HG03558 (cell line): ENCODE measurements around the gene GGPS1.
"Not testable (repeated sequence)": the region's sequence is repeated elsewhere in the genome, so short reads cannot be mapped to it uniquely, and the experiment has no call there.

Experiments used
- ATAC-seq: cut with Tn5 transposase; IDR thresholded peaks from one replicate; pipeline ENCODE4 v1.9.1; 2021; ENCODE audit warnings: moderate number of reproducible peaks; ENCODE audit not compliant: unreplicated experiment; ENCODE audit errors: extremely low read depth

GGPS1 gene

DNA sequence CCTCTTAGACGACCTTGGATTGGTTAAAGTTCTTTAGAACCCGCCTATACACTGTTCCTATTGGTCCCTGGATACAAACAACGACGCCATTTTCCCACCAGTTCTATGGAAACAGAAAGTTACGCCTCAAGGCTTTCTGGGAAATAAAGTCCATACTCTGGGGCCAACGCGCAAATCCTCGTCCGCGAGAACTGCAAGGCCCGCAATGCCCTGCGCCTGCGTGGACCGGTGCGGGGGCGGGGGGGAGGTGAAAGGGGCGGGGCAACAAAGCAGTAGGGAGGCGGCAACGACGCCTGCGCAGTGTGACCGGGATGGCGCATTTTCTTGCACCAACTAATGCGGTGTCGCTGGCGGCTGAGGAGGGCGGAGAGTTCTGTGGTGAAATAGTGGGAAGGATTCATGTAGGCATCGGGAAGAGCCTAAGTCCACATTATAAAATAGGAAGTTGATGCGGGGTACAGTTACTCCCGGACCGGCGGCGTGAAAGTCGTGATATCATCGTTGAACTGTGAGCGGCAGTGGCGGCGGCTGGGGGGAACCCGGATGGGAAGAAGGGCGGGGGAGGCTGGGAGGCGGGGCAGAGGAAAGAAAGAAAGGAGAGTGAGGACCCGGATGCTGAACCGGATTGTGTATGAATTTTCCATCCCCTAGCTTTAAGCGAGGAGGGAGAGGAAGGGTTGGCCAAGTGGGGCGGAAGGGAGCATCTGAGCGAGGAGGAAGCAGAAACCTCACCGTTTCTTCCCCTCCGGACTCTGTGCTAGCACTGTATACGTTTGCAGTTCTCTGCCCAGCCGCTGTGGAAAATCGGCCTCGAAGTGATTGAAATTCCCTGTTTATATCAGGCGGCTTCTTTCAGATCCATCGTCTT, at the start of gene GGPS1:
GGPS1 (plus strand) TSS at position 300 of the 868 bp plus-strand sequence. CDS start 6,695 bp downstream, outside the sequence.
- ATAC-seq: peak; percentile 38

- ATAC-seq: no peak
Measured at GRCh38 chr1:235278915-235279292, 49.5 kb upstream of the GGPS1 start.

DNA sequence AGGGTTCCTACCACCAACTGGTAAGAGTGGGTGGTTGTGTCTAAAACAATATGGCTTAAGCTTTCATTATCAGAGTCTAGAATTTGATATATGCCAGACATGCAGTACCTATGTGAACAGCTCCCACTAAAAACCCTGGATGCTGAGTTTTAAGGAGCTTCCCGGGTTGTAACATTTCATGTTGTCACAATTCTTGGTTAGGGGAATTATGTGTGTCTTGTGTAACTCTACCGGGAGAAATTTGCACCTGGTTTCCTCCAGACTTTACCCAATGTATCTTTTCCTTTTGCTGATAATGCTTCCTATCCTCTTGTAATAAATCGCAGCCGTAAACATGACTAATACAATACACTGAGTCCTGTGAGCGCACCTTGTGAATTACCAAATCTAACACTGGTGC, 48.7 kb upstream of the GGPS1 start:
- ATAC-seq: no peak

GRCh38 chr1:235280467-235280866, 47.9 kb upstream of the GGPS1 start:
- no peak for ATAC-seq

DNA sequence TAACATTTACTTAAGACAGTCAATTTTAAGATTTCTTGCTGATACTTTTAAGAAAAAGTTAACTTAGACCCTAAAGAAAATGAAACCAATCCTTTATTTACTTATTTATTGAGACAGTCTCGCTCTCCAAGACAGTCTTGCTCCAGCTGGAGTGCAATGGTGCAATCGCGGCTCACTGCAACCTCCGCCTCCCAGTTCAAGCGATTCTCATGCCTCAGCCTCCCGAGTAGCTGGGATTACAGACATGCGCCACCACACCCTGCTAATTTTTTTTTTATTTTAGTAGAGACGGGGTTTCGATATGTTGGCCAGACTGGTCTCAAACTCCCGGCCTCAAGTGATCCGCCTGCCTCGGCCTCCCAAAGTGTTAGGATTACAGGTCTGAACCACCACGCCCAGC, 44.7 kb upstream of the GGPS1 start:
- not testable (repeated sequence) for ATAC-seq

GRCh38 chr1:235284231-235284769, 44.1 kb upstream of the GGPS1 start:
- no peak for ATAC-seq

DNA sequence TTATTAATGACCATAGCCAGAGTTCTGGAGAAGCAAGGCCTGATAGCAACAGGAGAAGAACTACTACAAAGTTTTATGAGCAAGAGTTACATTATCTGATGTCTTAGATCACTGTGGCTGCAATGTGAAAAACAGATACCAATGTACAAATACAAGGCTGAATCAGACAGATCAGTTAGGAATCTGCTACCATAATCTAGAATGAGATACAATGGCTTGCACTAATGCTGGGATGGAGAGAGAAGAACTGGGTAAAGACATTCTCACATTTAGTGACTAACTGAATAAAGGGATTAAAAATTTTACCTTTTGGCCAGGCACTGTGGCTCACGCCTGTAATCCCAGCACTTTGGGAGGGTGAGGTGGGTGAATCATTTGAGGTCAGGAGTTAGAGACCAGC, 41.7 kb upstream of the GGPS1 start:
- no peak for ATAC-seq

DNA sequence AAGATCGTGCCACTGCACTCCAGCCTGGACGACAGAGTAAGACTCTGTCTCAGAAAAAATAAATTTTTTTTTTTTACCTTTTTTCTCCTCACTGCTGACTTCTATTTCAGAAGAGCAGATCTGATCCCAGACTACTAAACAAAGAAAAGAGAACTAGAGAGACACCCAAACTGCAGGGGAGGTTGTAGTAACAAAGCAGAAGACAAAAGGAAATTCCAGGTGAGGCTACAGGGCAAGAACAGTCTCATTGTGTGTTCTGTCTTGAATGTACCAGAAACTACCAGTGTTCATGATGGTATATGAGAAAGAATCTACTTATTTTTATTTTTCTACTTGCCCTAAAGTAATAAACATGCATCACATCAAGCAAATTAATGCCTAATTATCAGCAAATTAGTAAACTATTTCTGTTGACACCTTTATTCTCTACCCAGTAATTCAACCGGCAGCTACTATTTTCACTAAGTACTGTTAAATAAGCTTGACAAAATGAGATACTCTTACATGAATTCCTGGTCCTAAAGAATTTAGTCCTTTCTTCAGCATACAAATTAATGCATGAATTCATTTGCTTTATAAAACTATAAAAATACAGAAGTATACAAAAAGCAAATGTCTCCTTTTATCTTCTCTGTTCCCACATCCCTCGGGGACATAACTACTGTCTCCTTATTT, 41.0 kb upstream of the GGPS1 start:
- no peak for ATAC-seq

- no peak for ATAC-seq
Measured at GRCh38 chr1:235289859-235290739, 38.3 kb upstream of the GGPS1 start.

- no peak for ATAC-seq
Measured at GRCh38 chr1:235290740-235291502, 37.4 kb upstream of the GGPS1 start.

GRCh38 chr1:235291599-235292091, 36.7 kb upstream of the GGPS1 start:
- no peak for ATAC-seq

DNA sequence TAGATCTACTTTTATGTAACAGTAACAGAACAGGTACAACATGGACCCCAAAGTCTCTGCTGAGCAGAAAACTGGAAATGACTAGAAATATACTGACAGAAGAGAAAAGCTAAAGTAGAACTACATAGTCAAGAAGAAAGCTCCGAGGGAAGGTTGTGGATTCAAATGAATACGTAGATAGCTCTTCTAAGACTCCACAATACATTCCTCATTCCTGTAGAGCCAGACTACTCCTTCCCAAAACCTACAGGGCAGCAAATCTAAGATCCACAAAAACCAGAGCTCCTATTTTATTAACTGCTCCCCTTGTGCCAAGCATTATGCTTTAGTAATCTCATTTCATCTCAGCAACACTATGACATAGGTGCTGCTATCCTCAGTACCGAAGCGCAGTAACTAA, 35.6 kb upstream of the GGPS1 start:
- ATAC-seq: no peak

- ATAC-seq: no peak
Measured at GRCh38 chr1:235293322-235293942, 34.9 kb upstream of the GGPS1 start.

GRCh38 chr1:235295902-235296350, 32.4 kb upstream of the GGPS1 start:
- no peak for ATAC-seq

- ATAC-seq: no peak
Measured at GRCh38 chr1:235296729-235297128, 31.6 kb upstream of the GGPS1 start.

GRCh38 chr1:235297579-235297978, 30.8 kb upstream of the GGPS1 start:
- ATAC-seq: no peak

DNA sequence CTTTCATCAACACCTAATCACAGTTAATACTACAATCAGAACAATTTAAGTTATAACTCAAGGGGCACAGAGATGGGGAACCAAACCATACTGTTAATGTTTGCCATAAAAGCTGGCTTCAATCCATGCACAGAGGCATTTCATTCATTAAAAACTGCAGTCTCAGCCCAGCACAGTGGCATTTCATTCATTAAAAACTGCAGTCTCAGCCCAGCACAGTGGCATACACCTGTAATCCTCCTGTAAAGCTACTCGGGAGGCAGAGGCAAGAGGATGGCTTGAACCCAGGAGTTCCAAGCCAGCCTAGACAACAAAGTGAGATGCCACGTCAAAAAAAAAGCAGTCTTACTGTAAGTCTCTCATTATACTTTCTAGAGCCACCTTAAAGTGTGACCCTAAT, 29.6 kb upstream of the GGPS1 start:
- ATAC-seq: no peak

DNA sequence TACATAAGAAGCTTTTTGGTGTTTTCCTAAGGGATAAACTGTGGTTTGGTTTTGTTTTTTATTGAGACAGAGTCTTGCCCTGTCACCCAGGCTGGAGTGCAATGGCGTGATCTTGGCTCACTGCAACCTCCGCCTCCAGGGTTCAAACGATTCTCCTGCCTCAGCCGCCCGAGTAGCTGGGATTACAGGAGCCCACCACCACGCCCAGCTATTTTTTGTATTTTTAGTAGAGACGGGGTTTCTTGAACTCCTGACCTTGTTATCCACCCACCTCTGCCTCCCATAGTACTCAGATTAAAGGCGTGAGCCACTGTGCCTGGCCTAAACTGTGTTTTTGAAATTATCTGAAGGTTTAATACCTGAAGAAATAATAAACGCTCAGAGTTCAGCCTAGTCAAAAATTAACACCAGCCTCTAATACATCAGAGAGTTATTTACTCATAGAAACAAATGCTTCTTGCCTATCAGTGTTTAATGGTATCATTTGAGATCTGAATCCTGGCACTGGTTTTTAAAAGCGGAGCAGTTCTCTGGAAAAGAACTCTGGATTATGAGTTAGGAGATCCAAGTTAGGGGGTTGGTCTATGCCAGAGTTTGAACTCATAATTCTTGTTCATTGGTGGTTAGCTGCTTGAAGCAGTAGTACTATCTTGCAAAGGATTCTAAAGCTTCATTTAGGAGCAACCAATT, 29.1 kb upstream of the GGPS1 start:
- no peak for ATAC-seq
